B cell (primary cell): ENCODE results near the gene CCL14. TPM values are rescaled to one million over a fixed set of nuclear protein-coding genes. Genes with fewer than 3 reads are reported as not detected.

Source experiments
- ATAC-seq: fragments of 200-7000 bp; cut with Tn5 transposase; one replicate; pipeline ENCODE4 v1.10.0; 2021; ENCODE audit warnings: low read depth, mild to moderate bottlenecking, moderate number of reproducible peaks, moderate library complexity
- CTCF ChIA-PET: fragments of 350-600 bp; sonication (Branson Sonifier 250); formaldehyde crosslinking; loops from one replicate; lab custom pipeline; 2021; ENCODE audit warnings: antibody characterized with exemption, inconsistent platforms; lab: Charles Lee
- POLR2A ChIA-PET: fragments of 350-600 bp; sonication (Branson Sonifier 250); formaldehyde crosslinking; loops from one replicate; lab custom pipeline; 2021; ENCODE audit warnings: antibody characterized with exemption; lab: Charles Lee
- DNase-seq: peaks from one replicate; pipeline ENCODE4 v3.0.0; 2013
- H2AFZ ChIP-seq: 2 replicates; pipeline ENCODE4 v1.6.1; 2012; ENCODE audit warnings: mild to moderate bottlenecking, low read depth, low read length; ENCODE audit not compliant: insufficient read depth, poor library complexity, severe bottlenecking
- H3K27ac ChIP-seq, 2 donors: 1 replicate in 1 of 2; 2 replicates in 1 of 2; pipeline ENCODE4 v1.5.1; 2012 to 2013; ENCODE audit warnings: low read length in 2 of 2, mild to moderate bottlenecking in 2 of 2, moderate library complexity in 1 of 2
- H3K27me3 ChIP-seq, 4 experiments: fragments of 200-600 bp in 1 of 4; sonication (generic) in 1 of 4; replicated peaks in 1 of 4; 1 replicate in 2 of 4; 2 replicates in 2 of 4; pipeline versions ENCODE4 v1.6.1 to v1.7.0; 2013 to 2016; ENCODE audit warnings: low read length in 3 of 4, mild to moderate bottlenecking in 2 of 4, mixed read lengths in 1 of 4, moderate library complexity in 1 of 4; ENCODE audit not compliant: insufficient read depth in 4 of 4, control insufficient read depth in 3 of 4; ENCODE audit errors: control extremely low read depth in 1 of 4
- H3K36me3 ChIP-seq, 2 experiments: replicated peaks in 1 of 2; 1 replicate in 1 of 2; 2 replicates in 1 of 2; pipeline versions ENCODE4 v1.6.1 to v1.7.1; 2013; ENCODE audit warnings: low read length in 1 of 2; ENCODE audit not compliant: insufficient read depth in 2 of 2, control insufficient read depth in 1 of 2; ENCODE audit errors: control extremely low read depth in 1 of 2, extremely low read depth in 1 of 2
- H3K4me1 ChIP-seq, 2 donors: fragments of 200-600 bp in 1 of 2; sonication (generic) in 1 of 2; 1 replicate in 1 of 2; 2 replicates in 1 of 2; pipeline versions ENCODE4 v1.5.1 to v1.6.1; 2013 to 2017; ENCODE audit warnings: low read length in 2 of 2; ENCODE audit not compliant: control insufficient read depth in 2 of 2, insufficient read depth in 2 of 2
- H3K4me2 ChIP-seq: replicated peaks from 2 replicates; pipeline ENCODE3; 2012; ENCODE audit warnings: mild to moderate bottlenecking, low read depth, low read length; ENCODE audit not compliant: poor library complexity, severe bottlenecking
- H3K4me3 ChIP-seq, 5 experiments: fragments of 200-600 bp in 1 of 5; sonication (generic) in 1 of 5; 1 replicate in 3 of 5; 2 replicates in 2 of 5; pipeline versions ENCODE4 v1.5.1 to v1.7.0; 2011 to 2016; ENCODE audit warnings: low read length in 4 of 5, mild to moderate bottlenecking in 4 of 5, low read depth in 2 of 5, control low read depth in 1 of 5, moderate library complexity in 1 of 5; ENCODE audit not compliant: insufficient read depth in 1 of 5; ENCODE audit errors: control extremely low read depth in 1 of 5, extremely low read depth in 1 of 5
- H3K79me2 ChIP-seq: fragments of 200-600 bp; sonication (generic); one replicate; pipeline ENCODE4 v1.6.0; 2016; ENCODE audit warnings: low read length; ENCODE audit not compliant: control insufficient read depth, insufficient read depth
- H3K9ac ChIP-seq: fragments of 200-600 bp; sonication (generic); 2 replicates; pipeline ENCODE4 v1.6.1; 2017; ENCODE audit warnings: mild to moderate bottlenecking, low read length, moderate library complexity
- H3K9me3 ChIP-seq, 3 donors: one replicate each; pipeline versions ENCODE4 v1.6.1 to v1.7.1; 2013; ENCODE audit warnings: low read length in 2 of 3; ENCODE audit not compliant: control insufficient read depth in 2 of 3, insufficient read depth in 1 of 3; ENCODE audit errors: control extremely low read depth in 1 of 3
- H4K20me1 ChIP-seq: 2 replicates; pipeline ENCODE4 v1.6.0; 2012; ENCODE audit warnings: mild to moderate bottlenecking, low read length; ENCODE audit not compliant: insufficient read depth, control insufficient read depth, poor library complexity, severe bottlenecking
- H3K27ac Mint-ChIP-seq: one replicate; pipeline ENCODE4 v1.8.0; 2021; ENCODE audit warnings: mixed read lengths
- H3K27me3 Mint-ChIP-seq: one replicate; pipeline ENCODE4 v1.8.0; 2021; ENCODE audit warnings: mixed read lengths
- H3K4me1 Mint-ChIP-seq: one replicate; pipeline ENCODE4 v1.8.0; 2021; ENCODE audit warnings: mixed read lengths
- H3K4me3 Mint-ChIP-seq: one replicate; pipeline ENCODE4 v1.8.0; 2021; ENCODE audit warnings: mixed read lengths
- H3K9me3 Mint-ChIP-seq: one replicate; pipeline ENCODE4 v1.8.0; 2022; ENCODE audit warnings: mixed read lengths; ENCODE audit not compliant: insufficient read depth
- CTCF ChIP-seq: fragments of 200-600 bp; IDR thresholded peaks from one replicate; pipeline ENCODE4 v1.8.0; 2022; ENCODE audit warnings: antibody characterized with exemption, mild to moderate bottlenecking
- EZH2 ChIP-seq: IDR thresholded peaks from 2 replicates; pipeline ENCODE4 v1.6.1; 2012; ENCODE audit warnings: borderline replicate concordance, low read depth, mild to moderate bottlenecking, moderate library complexity, low read length; ENCODE audit not compliant: insufficient read depth, poor library complexity, severe bottlenecking
- WGBS: methylation state at CpG from one replicate; pipeline ENCODE4 v1.1.5; 2013; ENCODE audit warnings: missing lambda C conversion rate; ENCODE audit not compliant: insufficient coverage; 5-methylcytosine and 5-hydroxymethylcytosine counted together
- intact Hi-C: fragments of 100-400 bp; cut with micrococcal nuclease; formaldehyde crosslinking; loops from one replicate; pipeline ENCODE4 v1.10.0; 2022
- polyA plus RNA-seq: library from polyadenylated mRNA; depleted of rRNA; stranded (reverse); fragments of >200 nt; gene quantifications from 2 replicates; pipeline ENCODE4 v1.2.3, GENCODE V29; 2012
- total RNA-seq, 2 donors: library from RNA; stranded (reverse); fragments of 120-200 nt in 1 of 2; gene quantifications; 1 replicate in 1 of 2; 2 replicates in 1 of 2; pipeline versions ENCODE4 v1.2.3 to v1.2.4, GENCODE V29; 2013 to 2022

CCL14 gene
- total and polyA plus RNA-seq, 2 donors (not counting 1 experiment from before 2014, with no cell fraction given): not detected

DNA sequence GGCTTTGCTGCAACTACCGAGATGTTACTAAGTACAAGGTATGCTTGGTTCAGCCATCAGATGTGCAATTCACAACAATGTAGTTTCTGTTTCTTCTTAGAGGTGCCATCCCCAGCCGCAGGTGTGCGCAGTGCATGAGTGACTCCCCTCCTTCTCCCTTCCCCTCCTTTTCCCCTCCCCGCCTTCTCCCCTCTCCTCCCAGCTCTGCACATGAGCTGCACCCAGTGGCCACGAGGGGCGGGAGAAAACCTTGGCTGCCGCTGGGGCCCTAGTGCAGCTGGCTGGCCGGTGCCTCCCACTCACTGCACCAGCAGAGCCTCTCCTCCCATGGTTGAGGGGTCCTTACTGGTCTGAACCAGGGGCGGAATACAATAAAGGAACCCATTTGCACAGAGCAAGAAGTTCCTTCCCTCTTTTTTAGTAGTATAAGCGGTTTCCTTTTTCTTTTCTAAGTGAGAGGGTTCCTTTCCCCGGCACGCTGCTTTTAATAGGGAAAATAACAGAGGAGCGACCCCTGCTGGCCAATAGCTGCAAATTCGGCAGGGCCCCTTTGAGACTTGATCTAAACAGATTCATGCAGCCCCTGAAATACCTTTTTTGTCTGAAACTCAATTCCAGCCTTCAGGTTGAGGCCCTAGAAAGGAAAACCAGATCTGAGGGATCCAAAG lies 22.6 kb upstream of the CCL14 start:
- no peaks in the 10 kb centered on the region for H3K36me3 ChIP-seq
- Mint-ChIP-seq H3K27ac (no peak overlapping the region), H3K27me3 (peaks cover 6% of the 10 kb centered on the region), H3K4me3 (no peak overlapping the region), H3K4me1 (peaks cover 13% of the 10 kb centered on the region), H3K9me3 (no peaks in the 10 kb centered on the region)
- no peaks in the 10 kb centered on the region for H3K79me2 ChIP-seq
- intact Hi-C loops: no loop called here
- no peaks in the 10 kb centered on the region for H3K27me3 ChIP-seq
- 67% methylated on average over 9 of the region's 14 CpGs for WGBS
- no peaks in the 10 kb centered on the region for H4K20me1 ChIP-seq
- ATAC-seq: peak; percentile 21
- H2AFZ ChIP-seq: no peak overlapping the region
- DNase-seq: peak; percentile 10
- no peak overlapping the region for H3K27ac ChIP-seq
- POLR2A ChIA-PET: no interaction called here
- H3K9ac ChIP-seq: no peak overlapping the region
- no peak overlapping the region for H3K4me3 ChIP-seq
- CTCF ChIA-PET: no interaction called here
- H3K4me1 ChIP-seq: peaks cover 9 to 17% of the 10 kb centered on the region in 2 donors
- TF ChIP-seq CTCF (peak; percentile 12), EZH2 (no peak)
- peaks cover 0 to 45% (median 8%) of the 10 kb centered on the region in 3 donors for H3K9me3 ChIP-seq
- peak overlapping the region; percentile 2 for H3K4me2 ChIP-seq

DNA sequence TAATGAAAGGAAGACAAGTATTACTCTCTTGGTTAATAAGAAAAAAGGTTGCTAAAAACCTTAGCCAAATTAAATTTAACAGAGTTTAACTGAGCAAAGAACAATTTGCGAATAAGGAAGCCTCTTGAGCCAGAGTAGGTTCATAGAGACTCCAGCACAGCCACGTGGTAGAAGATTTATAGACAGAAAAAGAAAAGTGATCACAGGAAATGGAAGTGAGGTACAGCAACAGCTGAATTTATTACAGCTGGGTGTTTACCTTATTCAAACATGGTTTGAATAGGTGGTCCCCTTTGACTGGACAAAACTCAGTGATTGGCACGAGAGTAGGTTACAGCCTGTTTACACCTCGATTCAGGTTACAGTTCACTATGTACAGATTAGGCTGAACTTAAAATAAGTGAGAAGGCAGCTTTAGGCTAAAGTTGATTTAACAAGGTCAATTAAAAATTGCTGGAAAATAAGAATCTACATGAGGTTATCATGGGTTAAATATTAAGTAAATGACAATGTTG lies 18.1 kb upstream of the CCL14 start:
- Histone ChIP-seq H3K36me3 (no peaks in the 10 kb centered on the region), H3K4me3 (no peak overlapping the region), H3K4me2 (peak overlapping the region; percentile 23), H3K9me3 (peaks cover 0 to 20% (median 7%) of the 10 kb centered on the region in 3 donors), H3K27me3 (no peaks in the 10 kb centered on the region), H3K27ac (no peak overlapping the region), H2AFZ (peak overlapping the region; percentile 37), H3K79me2 (no peaks in the 10 kb centered on the region), H3K4me1 (peaks cover 14 to 17% of the 10 kb centered on the region in 2 donors), H4K20me1 (no peaks in the 10 kb centered on the region), H3K9ac (peak overlapping the region; percentile 9)
- no peak overlapping the region for H3K4me3 Mint-ChIP-seq
- ATAC-seq: no peak
- CTCF ChIA-PET: interaction anchor here (0.8 to 2.2 kb wide), 4 partner anchors 29 to 478 kb away, joined by 3 to 8 read pairs (median 6); no protein-coding TSS in a partner anchor
- H3K4me1 Mint-ChIP-seq: peaks cover 18% of the 10 kb centered on the region
- POLR2A ChIA-PET: no interaction called here
- DNase-seq: peak; percentile 10
- WGBS: 13% methylated on average over 3 of the region's 4 CpGs
- intact Hi-C loops: no loop called here
- no peak overlapping the region for H3K27ac Mint-ChIP-seq
- no peak for TF ChIP-seq CTCF
- no peaks in the 10 kb centered on the region for H3K9me3 Mint-ChIP-seq
- H3K27me3 Mint-ChIP-seq: peaks cover 18% of the 10 kb centered on the region
